ENCODE results near the gene AJUBA.

DNA sequence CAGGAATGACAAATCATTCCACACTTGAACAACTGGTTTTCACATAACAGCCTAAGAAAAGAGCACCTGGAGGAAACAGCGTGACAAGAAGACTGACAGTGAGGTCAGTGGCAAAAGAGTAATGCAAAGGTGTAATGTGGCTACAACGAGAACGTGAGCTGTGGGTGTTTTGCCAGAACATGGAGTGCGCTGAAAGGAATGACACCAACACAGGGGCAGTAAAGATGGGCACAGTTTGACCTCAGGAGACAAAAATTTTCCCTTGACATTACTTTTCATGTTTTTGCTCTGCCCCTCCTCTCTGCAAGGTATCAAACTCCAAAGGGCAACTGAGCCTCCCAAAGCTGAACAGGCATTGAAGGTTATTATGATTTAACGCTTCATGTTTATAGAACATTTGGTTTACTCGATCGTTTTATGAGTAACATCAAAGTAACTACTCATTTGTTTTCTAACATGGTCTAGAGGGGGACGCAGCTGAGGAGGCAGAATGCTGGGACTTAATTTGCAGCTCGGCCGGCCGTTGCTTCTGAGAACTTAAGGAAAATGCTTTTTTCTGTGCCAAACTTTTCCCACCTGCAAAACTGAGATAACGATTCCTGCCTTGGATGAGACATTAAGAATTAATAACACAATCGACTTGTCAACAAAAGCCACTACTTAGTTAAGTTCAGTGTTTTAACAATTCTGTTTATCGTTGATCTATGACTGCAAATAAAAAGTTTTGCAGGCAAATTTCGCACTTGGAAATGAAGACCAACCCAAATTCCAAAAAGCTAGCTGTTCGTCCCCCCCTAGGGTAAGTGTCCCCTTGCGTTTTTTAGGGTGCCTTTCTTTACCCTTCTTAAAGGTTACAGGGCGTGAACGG lies 26.4 kb downstream of the AJUBA start:
- TF ChIP-seq CTCF (IDR thresholded peaks at IDR 0.05) (no peak), POLR2A (IDR thresholded peaks at IDR 0.05) (no peak)
